ENCODE results near the gene CCDC88C.
A peak's percentile ranks its signal among the peaks of the same experiment; 100 is the strongest.

Gene CCDC88C

DNA sequence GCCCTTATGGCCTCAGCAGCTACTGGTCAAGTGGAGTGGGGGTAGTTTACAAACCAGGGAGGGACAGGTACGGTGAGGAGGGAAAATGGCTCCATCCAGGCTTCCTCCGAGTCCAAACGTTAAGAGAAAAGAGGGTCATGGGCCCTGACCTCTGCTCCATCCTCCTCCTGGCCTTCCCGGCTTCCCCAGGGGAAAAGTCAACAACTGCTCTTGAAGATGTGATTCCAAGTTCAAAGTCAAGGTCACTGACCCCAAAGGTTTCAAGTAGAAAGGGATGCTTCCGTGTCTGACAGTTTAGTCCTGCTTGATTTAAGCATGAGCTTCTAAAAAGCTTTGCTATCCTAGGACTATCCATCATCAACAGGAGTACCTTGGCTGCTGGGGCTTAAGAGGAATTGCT, 28.5 kb downstream of the CCDC88C start:
- DNase-seq (ENCODE audit: extremely low spot score): no peak
- ChIA-PET CTCF (interaction anchor here (1.1 to 4.0 kb wide), 6 partner anchors 9 to 66 kb away, joined by 3 to 17 read pairs (median 7); no protein-coding TSS in a partner anchor), POLR2A (no interaction called here)
- TF ChIP-seq, protein P1, sequence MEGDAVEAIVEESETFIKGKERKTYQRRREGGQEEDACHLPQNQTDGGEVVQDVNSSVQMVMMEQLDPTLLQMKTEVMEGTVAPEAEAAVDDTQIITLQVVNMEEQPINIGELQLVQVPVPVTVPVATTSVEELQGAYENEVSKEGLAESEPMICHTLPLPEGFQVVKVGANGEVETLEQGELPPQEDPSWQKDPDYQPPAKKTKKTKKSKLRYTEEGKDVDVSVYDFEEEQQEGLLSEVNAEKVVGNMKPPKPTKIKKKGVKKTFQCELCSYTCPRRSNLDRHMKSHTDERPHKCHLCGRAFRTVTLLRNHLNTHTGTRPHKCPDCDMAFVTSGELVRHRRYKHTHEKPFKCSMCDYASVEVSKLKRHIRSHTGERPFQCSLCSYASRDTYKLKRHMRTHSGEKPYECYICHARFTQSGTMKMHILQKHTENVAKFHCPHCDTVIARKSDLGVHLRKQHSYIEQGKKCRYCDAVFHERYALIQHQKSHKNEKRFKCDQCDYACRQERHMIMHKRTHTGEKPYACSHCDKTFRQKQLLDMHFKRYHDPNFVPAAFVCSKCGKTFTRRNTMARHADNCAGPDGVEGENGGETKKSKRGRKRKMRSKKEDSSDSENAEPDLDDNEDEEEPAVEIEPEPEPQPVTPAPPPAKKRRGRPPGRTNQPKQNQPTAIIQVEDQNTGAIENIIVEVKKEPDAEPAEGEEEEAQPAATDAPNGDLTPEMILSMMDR (IDR thresholded peaks at IDR 0.05; ENCODE audit: control extremely low read depth, extremely low read depth, low read depth, missing control alignments): no peak

DNA sequence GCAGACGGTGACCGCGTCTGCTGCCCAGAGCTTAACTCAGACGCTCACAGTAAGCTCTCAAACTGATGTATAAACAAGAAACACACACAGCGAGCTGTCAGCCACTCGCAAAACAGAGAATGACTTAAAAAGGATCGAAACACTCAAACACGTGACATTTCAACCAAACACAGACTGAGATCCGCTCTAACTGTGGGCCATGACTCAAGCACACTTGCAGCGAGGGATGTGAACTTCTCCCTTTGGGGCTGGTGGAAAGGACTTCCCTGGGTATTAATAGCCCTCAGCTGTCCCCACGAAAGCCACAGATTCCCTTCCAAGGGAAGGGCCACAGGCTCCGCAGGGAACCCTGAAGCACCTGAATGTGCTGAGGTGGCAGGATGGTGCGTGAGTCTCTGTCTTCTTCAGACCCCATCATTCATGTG, 29.1 kb downstream of the CCDC88C start:
- POLR2A ChIA-PET: interaction anchor here (1.2 kb wide), 1 partner anchor 11 kb away, joined by 3 read pairs; no protein-coding TSS in a partner anchor
- TF ChIP-seq, protein P1 (IDR thresholded peaks at IDR 0.05; ENCODE audit: control extremely low read depth, extremely low read depth, low read depth, missing control alignments): no peak
- peak; percentile 83 for DNase-seq (ENCODE audit: extremely low spot score)
- CTCF ChIA-PET: interaction anchor here (0.8 to 4.0 kb wide), 8 partner anchors 9 to 66 kb away, joined by 3 to 17 read pairs (median 5); partner anchors contain the start of gene CCDC88C

DNA sequence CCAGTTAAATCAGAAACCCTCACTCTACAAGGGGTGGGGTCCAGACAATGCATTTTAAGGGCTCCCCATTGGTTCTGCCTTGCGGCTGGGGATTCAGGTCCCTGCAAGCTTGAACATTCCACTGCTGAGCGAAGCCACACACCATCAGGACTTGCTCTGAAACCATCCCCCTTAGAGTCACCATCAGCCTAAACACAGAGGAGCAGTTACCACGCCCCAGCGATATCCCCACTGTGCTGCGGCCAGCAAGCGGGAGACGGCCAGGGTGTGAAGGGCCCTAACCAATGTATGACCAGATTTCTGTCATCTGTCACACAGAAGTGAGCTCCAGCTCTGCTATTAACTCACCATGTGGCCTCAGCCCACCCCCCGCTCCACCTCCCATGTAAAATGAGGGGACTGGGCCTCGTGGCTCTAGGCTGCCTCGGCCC, 29.7 kb downstream of the CCDC88C start:
- ChIA-PET CTCF (interaction anchor here (0.8 to 4.0 kb wide), 10 partner anchors 10 to 211 kb away, joined by 3 to 17 read pairs (median 4); partner anchors contain the start of gene CCDC88C), POLR2A (interaction anchor here (1.2 kb wide), 1 partner anchor 12 kb away, joined by 3 read pairs; no protein-coding TSS in a partner anchor)
- TF ChIP-seq, protein P1 (IDR thresholded peaks at IDR 0.05; ENCODE audit: control extremely low read depth, extremely low read depth, low read depth, missing control alignments): no peak
- DNase-seq (ENCODE audit: extremely low spot score): no peak

DNA sequence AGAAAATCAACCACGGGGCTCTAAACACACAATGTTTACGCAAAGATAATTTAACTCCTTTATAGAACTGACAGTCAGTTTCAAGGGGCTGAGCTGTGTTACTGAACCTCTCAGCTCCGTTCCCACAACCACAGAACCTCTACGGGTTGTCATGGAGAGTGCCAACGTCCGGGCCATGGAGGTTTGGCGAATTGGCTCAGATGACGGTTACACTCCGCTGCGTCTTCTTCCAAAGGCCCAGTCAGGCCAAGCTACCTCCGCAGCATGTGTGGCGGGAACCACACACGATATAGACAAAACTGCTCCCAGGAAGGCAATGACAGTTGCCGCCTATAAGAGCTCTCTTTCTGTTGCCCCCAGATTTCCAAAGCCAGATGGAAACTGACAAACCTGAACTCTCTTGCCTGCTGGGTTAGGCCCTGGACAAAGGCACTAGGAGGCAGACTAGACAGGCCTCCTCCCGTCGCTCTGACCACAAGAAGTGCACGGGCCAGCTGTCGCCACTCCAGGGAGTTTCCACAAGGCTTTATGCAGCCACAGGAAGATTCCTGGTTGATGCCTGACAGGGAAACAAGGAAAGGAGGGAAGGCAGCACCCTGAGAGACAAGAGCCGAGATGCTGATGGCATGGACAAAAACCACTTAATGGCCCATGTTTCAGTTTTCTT, 30.3 kb downstream of the CCDC88C start:
- POLR2A ChIA-PET: interaction anchor here (1.2 kb wide), 1 partner anchor 13 kb away, joined by 3 read pairs; no protein-coding TSS in a partner anchor
- CTCF ChIA-PET: interaction anchor here (1.1 to 4.0 kb wide), 10 partner anchors 10 to 210 kb away, joined by 3 to 17 read pairs (median 4); no protein-coding TSS in a partner anchor

DNA sequence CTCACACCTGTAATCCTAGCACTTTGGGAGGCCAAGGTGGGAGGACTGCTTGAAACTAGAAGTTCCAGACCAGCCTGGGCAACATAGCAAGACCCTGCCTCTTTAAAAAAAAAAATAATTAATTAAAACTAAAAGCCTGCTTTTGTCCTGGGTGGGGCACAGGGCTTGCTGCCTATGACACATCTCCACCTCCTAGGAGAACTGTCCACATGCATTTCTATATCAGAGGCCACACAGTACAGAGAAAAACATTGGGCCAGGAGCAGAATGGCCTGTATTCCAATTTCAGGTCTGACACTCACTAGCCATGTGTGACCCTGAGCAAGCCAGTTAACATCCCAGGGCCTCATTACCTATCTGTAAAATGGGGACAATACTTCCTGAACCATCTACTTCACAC, 31.9 kb downstream of the CCDC88C start:
- POLR2A ChIA-PET: no interaction called here
- DNase-seq (ENCODE audit: extremely low spot score): no peak
- CTCF ChIA-PET: interaction anchor here (1.2 to 4.0 kb wide), 3 partner anchors 8 to 33 kb away, joined by 4 to 17 read pairs (median 14); no protein-coding TSS in a partner anchor
- TF ChIP-seq, protein P1 (IDR thresholded peaks at IDR 0.05; ENCODE audit: control extremely low read depth, extremely low read depth, low read depth, missing control alignments): no peak

More for the DNA sequence above, 30.3 kb downstream of the CCDC88C start:
- DNase-seq (ENCODE audit: extremely low spot score): no peak
- TF ChIP-seq, protein P1 (IDR thresholded peaks at IDR 0.05; ENCODE audit: control extremely low read depth, extremely low read depth, low read depth, missing control alignments): no peak

DNA sequence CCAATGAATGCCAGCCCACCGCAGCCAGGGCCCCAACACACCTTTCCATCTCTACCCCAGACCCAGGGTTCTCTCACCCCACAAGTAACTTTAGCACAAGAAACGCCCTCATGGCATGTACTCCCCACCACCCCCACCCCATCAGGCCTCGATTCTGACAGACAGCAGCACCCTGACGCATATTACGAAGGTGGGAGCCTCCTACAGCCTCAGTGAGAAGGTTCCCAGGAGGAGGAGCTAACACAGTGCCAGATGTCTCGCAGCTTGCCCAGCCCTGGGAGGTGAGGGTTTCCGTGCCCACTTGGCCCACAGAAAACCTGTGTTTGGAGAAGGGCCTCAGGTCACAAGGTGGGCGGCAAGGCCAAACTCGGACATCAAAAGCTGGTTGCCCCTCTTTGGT, 32.4 kb downstream of the CCDC88C start:
- ChIA-PET CTCF (interaction anchor here (1.2 to 4.0 kb wide), 2 partner anchors 7 to 33 kb away, joined by 4 to 14 read pairs; no protein-coding TSS in a partner anchor), POLR2A (no interaction called here)
- no peak for DNase-seq (ENCODE audit: extremely low spot score)
- TF ChIP-seq, protein P1 (IDR thresholded peaks at IDR 0.05; ENCODE audit: control extremely low read depth, extremely low read depth, low read depth, missing control alignments): no peak
